MCF 10A (cell line): ENCODE measurements around the gene ATP2A2. TPM values are rescaled to one million over a fixed set of nuclear protein-coding genes. Genes with fewer than 3 reads are reported as not detected.

Source experiments
- BruUV-seq: library from RNA; stranded (reverse); fragments of 400-500 nt; replicated peaks from 2 replicates; lab custom pipeline; 2021; lab: Mats Ljungman, UMichigan
- CTCF ChIA-PET: fragments of 300-600 bp; sonication (Branson Sonifier 250); formaldehyde crosslinking; extraction: SDS; loops from one replicate; lab custom pipeline; 2021; ENCODE audit warnings: antibody characterized with exemption, inconsistent platforms; lab: Yijun Ruan, JAX
- POLR2A ChIA-PET: fragments of 300-600, 350-650 bp; sonication (Branson Sonifier 250); formaldehyde crosslinking; extraction: SDS; loops from one replicate; lab custom pipeline; 2020; ENCODE audit warnings: antibody characterized with exemption, inconsistent platforms; lab: Yijun Ruan, JAX
- DNase-seq: peaks from one replicate; pipeline ENCODE4 v3.0.0-alpha.2; 2018; ENCODE audit not compliant: unreplicated experiment
- H3K27ac Mint-ChIP-seq: one replicate; pipeline ENCODE4 v1.8.0; 2022; ENCODE audit warnings: mild to moderate bottlenecking, low read depth, mixed read lengths; ENCODE audit not compliant: unreplicated experiment
- H3K27me3 Mint-ChIP-seq: one replicate; pipeline ENCODE4 v1.8.0; 2022; ENCODE audit warnings: mixed read lengths; ENCODE audit not compliant: insufficient read depth, unreplicated experiment
- H3K36me3 Mint-ChIP-seq: one replicate; pipeline ENCODE4 v1.8.0; 2022; ENCODE audit warnings: mild to moderate bottlenecking, moderate library complexity, mixed read lengths; ENCODE audit not compliant: insufficient read depth, unreplicated experiment
- H3K4me1 Mint-ChIP-seq: one replicate; pipeline ENCODE4 v1.8.0; 2022; ENCODE audit warnings: mixed read lengths; ENCODE audit not compliant: insufficient read depth, unreplicated experiment
- H3K4me3 Mint-ChIP-seq: one replicate; pipeline ENCODE4 v1.8.0; 2022; ENCODE audit warnings: mild to moderate bottlenecking, moderate library complexity, mixed read lengths; ENCODE audit not compliant: unreplicated experiment
- H3K9me3 Mint-ChIP-seq: one replicate; pipeline ENCODE4 v1.8.0; 2022; ENCODE audit warnings: mixed read lengths; ENCODE audit not compliant: unreplicated experiment
- CTCF ChIP-seq: fragments of 200-600 bp; IDR thresholded peaks from one replicate; pipeline ENCODE4 v1.8.0; 2022; ENCODE audit warnings: antibody characterized with exemption, mild to moderate bottlenecking; ENCODE audit not compliant: unreplicated experiment
- intact Hi-C: fragments of 100-400 bp; cut with micrococcal nuclease; formaldehyde crosslinking; loops from 2 replicates; pipeline ENCODE4 v1.14.1; 2022
- total RNA-seq: library from RNA; stranded (reverse); gene quantifications from 2 replicates; pipeline ENCODE4 v1.2.3, GENCODE V29; 2022

The ATP2A2 gene
- total RNA-seq, 1 experiment from 2014 or later, result 272 TPM

DNA sequence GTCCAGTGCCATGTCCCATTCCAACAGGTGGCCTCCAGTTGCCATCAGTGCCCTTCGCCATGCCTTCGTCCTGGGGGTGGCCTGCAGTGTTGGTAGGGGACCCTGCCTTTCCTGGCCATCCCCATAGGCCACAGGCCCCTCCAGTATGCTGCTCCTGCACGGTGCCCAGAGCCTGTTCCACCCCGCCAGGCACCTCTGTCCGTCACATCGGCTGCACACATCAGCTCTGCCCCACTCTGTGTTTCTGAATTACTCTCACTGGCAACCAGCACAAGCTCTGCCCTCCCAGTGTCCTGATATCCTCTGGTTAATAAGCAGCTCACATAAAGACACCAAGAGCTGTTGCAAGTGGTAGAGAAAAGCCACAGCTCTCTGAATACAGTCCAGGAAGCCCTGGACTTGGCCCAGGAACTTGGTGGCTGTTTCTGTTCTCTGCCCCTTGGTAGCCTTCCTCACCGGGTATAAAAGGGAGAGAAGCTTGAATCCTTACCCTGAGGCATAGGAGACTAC is 31.3 kb upstream of the ATP2A2 start:
- intact Hi-C loops, result loop anchor here (5.0 kb wide), 1 partner anchor 33 kb away; the partner anchor contains the start of gene ATP2A2
- no peak for DNase-seq

GRCh38 chr12:110251381-110251780 is 29.7 kb upstream of the ATP2A2 start:
- ChIA-PET CTCF (no interaction called here), POLR2A (interaction anchor here (1.3 to 6.0 kb wide), 3 partner anchors 21 to 29 kb away, joined by 3 to 112 read pairs (median 5); partner anchors contain the start of gene ATP2A2)
- Mint-ChIP-seq H3K27ac (no peak overlapping the region), H3K4me1 (peaks cover 15% of the 10 kb centered on the region), H3K27me3 (no peaks in the 10 kb centered on the region), H3K9me3 (no peaks in the 10 kb centered on the region), H3K4me3 (no peak overlapping the region), H3K36me3 (peaks cover 6% of the 10 kb centered on the region)
- DNase-seq, result no peak
- BruUV-seq, result no TSS peak
- TF ChIP-seq CTCF, result no peak
- intact Hi-C loops, result no loop called here

More for the DNA sequence above, 31.3 kb upstream of the ATP2A2 start:
- ChIA-PET CTCF (interaction anchor here (0.9 to 1.4 kb wide), 3 partner anchors 16 to 29 kb away, joined by 3 to 8 read pairs (median 4); no protein-coding TSS in a partner anchor), POLR2A (interaction anchor here (1.0 to 6.0 kb wide), 6 partner anchors 20 to 90 kb away, joined by 3 to 112 read pairs (median 26); partner anchors contain the start of gene ATP2A2)
- no TSS peak for BruUV-seq
- Mint-ChIP-seq H3K9me3 (no peaks in the 10 kb centered on the region), H3K4me1 (peaks cover 15% of the 10 kb centered on the region), H3K27me3 (no peaks in the 10 kb centered on the region), H3K4me3 (no peak overlapping the region), H3K27ac (no peak overlapping the region), H3K36me3 (peaks cover 6% of the 10 kb centered on the region)
- TF ChIP-seq CTCF, result no peak

GRCh38 chr12:110252716-110253115 is 28.3 kb upstream of the ATP2A2 start:
- no peak for TF ChIP-seq CTCF
- peaks cover 12% of the 10 kb centered on the region for H3K4me1 Mint-ChIP-seq
- POLR2A ChIA-PET, result interaction anchor here (1.3 kb wide), 1 partner anchor 28 kb away, joined by 3 read pairs; no protein-coding TSS in a partner anchor
- intact Hi-C loops, result no loop called here
- no peak for DNase-seq
- no peak overlapping the region for H3K27ac Mint-ChIP-seq
- CTCF ChIA-PET, result interaction anchor here (0.6 kb wide), 1 partner anchor 46 kb away, joined by 4 read pairs; no protein-coding TSS in a partner anchor
- no peaks in the 10 kb centered on the region for H3K9me3 Mint-ChIP-seq
- no peaks in the 10 kb centered on the region for H3K27me3 Mint-ChIP-seq
- BruUV-seq, result no TSS peak
- no peak overlapping the region for H3K4me3 Mint-ChIP-seq
- H3K36me3 Mint-ChIP-seq, result peaks cover 6% of the 10 kb centered on the region

DNA sequence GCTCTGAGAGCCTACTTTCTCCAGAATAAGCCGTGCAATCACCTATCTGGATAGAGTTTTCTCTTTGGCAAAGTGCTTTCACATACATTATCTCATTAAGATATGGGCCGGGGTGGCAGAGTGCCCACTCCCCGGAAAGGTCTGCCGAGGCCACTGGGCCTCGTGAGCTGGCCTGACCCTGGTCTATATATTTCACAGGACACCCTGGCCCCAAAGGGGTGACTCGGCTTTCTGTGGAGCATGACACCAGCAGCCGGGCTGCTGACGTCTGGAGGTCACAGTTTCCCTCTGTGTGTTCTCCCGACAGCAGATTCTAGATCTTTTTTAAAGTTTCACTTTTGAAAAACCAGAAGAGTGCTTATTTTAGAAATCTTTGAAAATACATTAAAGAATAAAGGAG is 27.9 kb upstream of the ATP2A2 start:
- intact Hi-C loops, result no loop called here

More for the DNA sequence above, 27.9 kb upstream of the ATP2A2 start:
- Mint-ChIP-seq H3K4me1 (peaks cover 8% of the 10 kb centered on the region), H3K36me3 (peaks cover 6% of the 10 kb centered on the region), H3K4me3 (no peak overlapping the region), H3K27me3 (no peaks in the 10 kb centered on the region), H3K9me3 (no peaks in the 10 kb centered on the region), H3K27ac (no peak overlapping the region)
- no peak for TF ChIP-seq CTCF
- ChIA-PET CTCF (interaction anchor here (0.6 kb wide), 1 partner anchor 46 kb away, joined by 4 read pairs; no protein-coding TSS in a partner anchor), POLR2A (interaction anchor here (0.6 to 1.0 kb wide), 2 partner anchors 16 to 17 kb away, joined by 3 to 4 read pairs; no protein-coding TSS in a partner anchor)
- DNase-seq, result no peak
- BruUV-seq, result no TSS peak
